Thoracic aorta (tissue), 2 donors: ENCODE data around the gene RESF1. TPM values are rescaled to one million over a fixed set of nuclear protein-coding genes. Genes with fewer than 3 reads are reported as not detected.
"Not testable (repeated sequence)": the region's sequence is repeated elsewhere in the genome, so short reads cannot be mapped to it uniquely, and the experiment has no call there.

Experiments
- ATAC-seq: fragments of 150-250 bp; one replicate; pipeline ENCODE4 v1.8.0; 2017; ENCODE audit warnings: low read depth; ENCODE audit not compliant: insufficient number of reproducible peaks, low FRiP score
- DNase-seq: peaks from one replicate; pipeline ENCODE4 v3.0.0-alpha.2; 2020; ENCODE audit warnings: low spot score
- H3K27ac ChIP-seq, 2 donors: fragments of 200-600 bp; sonication (generic); 1 replicate in 1 of 2; 2 replicates in 1 of 2; pipeline ENCODE4 v1.5.1; 2016; ENCODE audit warnings: mild to moderate bottlenecking in 2 of 2, moderate library complexity in 2 of 2
- H3K27me3 ChIP-seq: fragments of 200-600 bp; sonication (generic); replicated peaks from 2 replicates; pipeline ENCODE4 v1.6.0; 2016; ENCODE audit warnings: mild to moderate bottlenecking; ENCODE audit not compliant: insufficient read depth
- H3K36me3 ChIP-seq: fragments of 200-600 bp; sonication (generic); one replicate; pipeline ENCODE4 v1.5.1; 2016
- H3K4me1 ChIP-seq, 2 donors: fragments of 200-600 bp; sonication (generic); 1 replicate in 1 of 2; 2 replicates in 1 of 2; pipeline versions ENCODE4 v1.5.1 to v1.6.0; 2016; ENCODE audit warnings: low read depth in 2 of 2, mild to moderate bottlenecking in 1 of 2; ENCODE audit not compliant: control insufficient read depth in 1 of 2
- H3K4me3 ChIP-seq: fragments of 200-600 bp; sonication (generic); 2 replicates; pipeline ENCODE4 v1.5.1; 2016; ENCODE audit warnings: mild to moderate bottlenecking
- H3K9me3 ChIP-seq: fragments of 200-600 bp; sonication (generic); 2 replicates; pipeline ENCODE4 v1.5.1; 2016
- total RNA-seq, 2 donors: library from RNA; depleted of rRNA; stranded (reverse); fragments of >200 nt; gene quantifications; one replicate each; pipeline versions ENCODE4 v1.1.0 to v1.2.3, GENCODE V29; 2016
- TF ChIP-seq, protein P1 (sequence below): fragments of 200-600 bp; sonication (generic); IDR thresholded peaks from one replicate; pipeline ENCODE4 v1.5.1; 2019; ENCODE audit warnings: antibody characterized with exemption

The RESF1 gene
- total RNA-seq, 2 donors from 2014 or later: 53.2 to 112 TPM

DNA sequence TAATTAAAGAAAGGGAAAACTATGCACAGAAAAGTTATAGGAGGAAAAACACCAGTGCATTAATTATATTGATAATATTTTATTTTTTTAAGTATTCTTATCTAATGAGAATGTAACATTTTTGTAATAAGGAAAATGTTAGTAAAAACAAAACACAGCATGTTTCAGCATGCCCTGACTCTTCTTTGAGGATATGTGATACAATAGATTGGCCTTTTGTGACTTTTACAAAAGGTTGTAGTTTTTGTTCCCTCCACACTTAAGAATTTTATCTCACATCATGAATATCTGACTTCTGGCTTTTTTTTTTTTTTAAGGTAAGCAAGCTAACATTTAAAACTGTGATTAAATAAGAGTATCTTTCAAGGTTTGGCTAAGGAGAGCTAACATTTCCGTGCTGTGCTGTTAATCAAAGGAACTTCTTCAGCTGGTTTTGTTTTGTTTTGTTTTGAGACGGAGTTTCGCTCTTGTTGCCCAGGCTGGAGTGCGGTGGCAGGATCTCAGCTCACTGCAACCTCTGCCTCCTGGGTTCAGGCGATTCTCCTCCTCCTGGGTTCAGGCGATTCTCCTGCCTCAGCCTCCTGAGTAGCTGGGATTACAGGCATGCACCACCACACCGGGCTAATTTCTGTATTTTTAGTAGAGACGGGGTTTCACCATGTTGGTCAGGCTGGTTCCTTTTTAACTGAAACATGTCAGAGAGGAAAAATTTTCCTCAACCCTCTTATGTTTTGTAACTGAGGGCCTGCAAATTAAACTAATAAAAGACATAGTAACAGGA, 30.8 kb upstream of the RESF1 start:
- H3K4me3 ChIP-seq: no peak overlapping the region
- no peaks in the 10 kb centered on the region for H3K27me3 ChIP-seq
- peaks cover 3% of the 10 kb centered on the region for H3K9me3 ChIP-seq
- no peaks in the 10 kb centered on the region for H3K36me3 ChIP-seq
- no peaks in the 10 kb centered on the region for H3K4me1 ChIP-seq
- DNase-seq (no peak), ATAC-seq (no peak)
- TF ChIP-seq, protein P1, sequence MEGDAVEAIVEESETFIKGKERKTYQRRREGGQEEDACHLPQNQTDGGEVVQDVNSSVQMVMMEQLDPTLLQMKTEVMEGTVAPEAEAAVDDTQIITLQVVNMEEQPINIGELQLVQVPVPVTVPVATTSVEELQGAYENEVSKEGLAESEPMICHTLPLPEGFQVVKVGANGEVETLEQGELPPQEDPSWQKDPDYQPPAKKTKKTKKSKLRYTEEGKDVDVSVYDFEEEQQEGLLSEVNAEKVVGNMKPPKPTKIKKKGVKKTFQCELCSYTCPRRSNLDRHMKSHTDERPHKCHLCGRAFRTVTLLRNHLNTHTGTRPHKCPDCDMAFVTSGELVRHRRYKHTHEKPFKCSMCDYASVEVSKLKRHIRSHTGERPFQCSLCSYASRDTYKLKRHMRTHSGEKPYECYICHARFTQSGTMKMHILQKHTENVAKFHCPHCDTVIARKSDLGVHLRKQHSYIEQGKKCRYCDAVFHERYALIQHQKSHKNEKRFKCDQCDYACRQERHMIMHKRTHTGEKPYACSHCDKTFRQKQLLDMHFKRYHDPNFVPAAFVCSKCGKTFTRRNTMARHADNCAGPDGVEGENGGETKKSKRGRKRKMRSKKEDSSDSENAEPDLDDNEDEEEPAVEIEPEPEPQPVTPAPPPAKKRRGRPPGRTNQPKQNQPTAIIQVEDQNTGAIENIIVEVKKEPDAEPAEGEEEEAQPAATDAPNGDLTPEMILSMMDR: no peak
- H3K27ac ChIP-seq: no peak overlapping the region

DNA sequence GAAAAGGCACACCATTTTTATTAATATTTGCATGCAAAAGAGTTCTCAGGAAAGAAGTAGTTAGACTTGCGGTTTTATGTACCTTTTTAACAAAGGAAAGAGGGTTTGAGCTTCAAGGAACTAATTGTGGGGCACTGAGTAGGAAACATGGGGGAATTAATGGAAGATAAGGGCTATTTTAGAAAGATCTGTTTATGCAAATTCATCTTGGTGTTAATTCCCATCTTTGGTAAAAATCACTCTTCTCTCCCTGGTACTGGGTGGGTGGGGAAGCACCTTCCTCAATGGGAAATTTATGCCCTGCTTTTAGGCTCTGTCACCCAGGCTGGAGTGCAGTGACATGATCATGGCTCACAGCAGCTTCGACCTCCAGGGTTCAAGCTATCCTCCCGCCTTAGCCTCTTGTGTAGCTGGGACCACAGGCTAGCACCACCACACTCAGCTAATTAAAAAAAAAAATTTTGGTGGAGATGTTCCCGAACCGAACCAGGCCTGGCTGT, 30.1 kb upstream of the RESF1 start:
- no peak overlapping the region for H3K27ac ChIP-seq
- H3K4me1 ChIP-seq: no peaks in the 10 kb centered on the region
- ATAC-seq (no peak), DNase-seq (no peak)
- TF ChIP-seq, protein P1: no peak
- H3K36me3 ChIP-seq: no peaks in the 10 kb centered on the region
- no peaks in the 10 kb centered on the region for H3K27me3 ChIP-seq
- no peaks in the 10 kb centered on the region for H3K9me3 ChIP-seq
- no peak overlapping the region for H3K4me3 ChIP-seq

DNA sequence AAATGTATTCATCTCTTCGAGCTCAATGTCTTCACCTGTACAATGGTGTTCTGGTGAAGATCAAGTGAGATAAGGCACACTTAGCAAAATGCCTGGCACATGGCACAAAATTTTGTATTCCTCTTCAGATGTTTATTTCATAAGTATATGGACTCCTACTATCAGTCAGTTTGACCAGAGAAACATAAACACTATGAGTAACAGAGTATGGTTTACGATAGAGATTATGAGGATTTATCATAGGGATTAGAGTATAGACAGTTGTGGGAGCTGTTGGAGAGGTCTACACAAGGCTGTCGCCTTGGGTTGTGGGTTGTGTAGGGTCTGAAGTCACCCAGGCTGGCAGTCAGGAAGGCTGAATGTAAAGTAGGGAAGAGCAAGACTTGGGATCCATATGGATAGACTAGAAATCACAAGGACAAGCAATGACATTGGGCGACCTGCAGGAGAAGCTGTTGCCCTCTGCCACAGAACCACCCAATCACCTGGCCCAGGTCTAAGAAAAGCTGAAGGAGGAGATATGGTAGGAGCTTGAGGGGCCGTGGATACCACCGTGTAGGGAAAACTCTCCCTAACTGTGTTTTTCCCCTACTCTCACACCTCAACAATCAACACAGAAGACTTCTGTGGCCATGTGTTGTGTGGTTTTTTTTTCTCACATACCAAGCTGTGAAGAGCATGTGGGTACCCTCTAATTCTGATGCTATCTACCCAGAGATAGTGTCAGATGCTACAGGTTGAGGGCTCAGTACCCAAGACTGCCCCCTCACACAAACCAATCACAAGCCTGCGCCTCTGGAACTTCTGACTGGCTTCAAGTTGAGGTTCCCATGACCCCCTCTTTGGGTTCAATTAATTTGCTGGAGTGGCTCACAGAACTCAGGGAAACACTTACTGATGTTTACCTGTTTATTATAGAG, 27.2 kb upstream of the RESF1 start:
- H3K36me3 ChIP-seq: no peaks in the 10 kb centered on the region
- DNase-seq: no peak
- H3K27me3 ChIP-seq: no peaks in the 10 kb centered on the region
- no peak for ATAC-seq
- H3K9me3 ChIP-seq: no peaks in the 10 kb centered on the region
- TF ChIP-seq, protein P1: no peak
- no peak overlapping the region for H3K4me3 ChIP-seq
- H3K27ac ChIP-seq: no peak overlapping the region
- H3K4me1 ChIP-seq: no peaks in the 10 kb centered on the region

DNA sequence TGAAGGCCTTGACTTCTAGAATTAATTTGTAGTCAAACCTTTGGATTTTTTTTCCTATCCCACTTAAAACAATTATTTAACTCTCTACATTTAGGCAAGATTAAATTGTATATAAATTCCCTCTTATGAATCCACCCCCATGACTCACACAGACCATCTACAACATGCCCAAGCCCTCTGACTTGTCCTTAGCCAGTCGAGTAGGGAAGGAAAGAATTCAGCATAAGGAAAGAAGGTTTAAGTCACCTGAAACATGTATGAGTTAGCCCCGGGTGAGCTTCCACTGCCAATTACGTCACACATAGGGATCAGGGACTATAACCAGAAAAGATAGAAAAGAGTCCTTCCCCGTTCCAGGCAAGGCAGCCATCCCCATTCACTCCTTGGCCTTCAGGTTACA, 14.9 kb upstream of the RESF1 start:
- H3K27ac ChIP-seq: no peak overlapping the region
- H3K4me1 ChIP-seq: no peaks in the 10 kb centered on the region
- TF ChIP-seq, protein P1: no peak
- DNase-seq: no peak
- H3K36me3 ChIP-seq: no peaks in the 10 kb centered on the region
- no peak for ATAC-seq
- no peaks in the 10 kb centered on the region for H3K9me3 ChIP-seq
- H3K27me3 ChIP-seq: no peaks in the 10 kb centered on the region
- H3K4me3 ChIP-seq: no peak overlapping the region

DNA sequence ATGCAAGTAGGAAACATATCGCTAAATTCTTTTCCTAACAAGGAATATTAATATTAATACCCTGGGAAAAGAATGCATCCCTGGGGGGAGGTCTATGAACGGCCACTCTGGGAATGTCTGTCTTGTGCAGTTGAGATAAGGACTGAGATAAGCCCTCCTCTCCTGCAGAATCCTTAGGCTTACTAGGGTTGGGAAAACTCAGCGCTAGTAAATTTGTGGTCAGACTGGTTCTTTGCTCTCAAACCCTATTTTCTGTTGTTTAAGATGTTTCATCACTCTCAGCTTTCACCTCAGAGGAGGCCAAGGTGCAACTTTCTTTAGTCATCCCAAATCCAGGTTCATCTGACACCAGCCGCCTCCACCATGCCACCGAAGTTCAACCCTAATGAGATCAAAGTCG, 11.2 kb upstream of the RESF1 start:
- H3K36me3 ChIP-seq: no peaks in the 10 kb centered on the region
- DNase-seq (no peak), ATAC-seq (no peak)
- no peak overlapping the region for H3K4me3 ChIP-seq
- TF ChIP-seq, protein P1: no peak
- H3K4me1 ChIP-seq: no peaks in the 10 kb centered on the region
- no peaks in the 10 kb centered on the region for H3K27me3 ChIP-seq
- H3K27ac ChIP-seq: no peak overlapping the region
- no peaks in the 10 kb centered on the region for H3K9me3 ChIP-seq

DNA sequence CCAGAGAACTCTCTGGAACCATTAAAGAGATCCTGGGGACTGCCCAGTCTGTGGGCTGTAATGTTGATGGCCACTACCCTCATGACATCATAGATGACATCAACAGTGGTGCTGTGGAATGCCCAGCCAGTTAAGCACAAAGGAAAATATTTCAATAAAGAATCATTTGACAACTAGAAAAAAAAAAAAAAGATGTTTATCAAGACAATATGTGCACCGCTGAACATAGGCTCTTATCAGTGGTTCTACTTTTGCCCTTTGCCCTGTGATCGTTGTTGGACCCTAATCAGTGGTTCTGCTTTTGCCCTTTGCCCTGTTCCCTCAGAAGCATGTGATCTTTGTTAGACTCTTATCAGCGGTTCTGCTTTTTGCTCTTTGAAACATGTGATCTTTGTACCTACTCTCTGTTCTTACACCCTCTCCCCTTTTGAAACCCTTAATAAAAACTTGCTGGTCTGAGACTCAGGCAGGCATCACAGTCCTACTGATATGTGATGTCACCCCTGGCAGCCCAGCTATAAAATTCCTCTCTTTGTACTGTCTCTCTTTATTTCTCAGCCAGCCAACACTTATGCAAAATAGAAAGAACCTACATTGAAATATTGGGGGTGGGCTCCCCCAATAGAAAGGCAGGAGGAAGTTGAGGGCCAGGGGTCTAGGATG, 10.4 kb upstream of the RESF1 start:
- ATAC-seq, H3K27ac ChIP-seq, H3K36me3 ChIP-seq, H3K4me1 ChIP-seq, DNase-seq, H3K4me3 ChIP-seq, H3K27me3 ChIP-seq, H3K9me3 ChIP-seq: not testable (repeated sequence)
